ENCODE results near the gene IMMP2L. TPM values are rescaled to one million over a fixed set of nuclear protein-coding genes. Genes with fewer than 3 reads are reported as not detected.

IMMP2L gene
- total RNA-seq, 1 experiment from 2014 or later = 17.2 TPM

GRCh38 chr7:110786328-110786965 lies 775.8 kb downstream of the IMMP2L start:
- H4K20me1 ChIP-seq (ENCODE audit: insufficient read depth, low read depth, low read length) = no peaks in the 10 kb centered on the region
- no peak overlapping the region for H3K9ac ChIP-seq (ENCODE audit: low read length)
- H3K27ac ChIP-seq (ENCODE audit: low read length) = no peak overlapping the region
- no peak overlapping the region for H2AFZ ChIP-seq (ENCODE audit: low read length)
- DNase-seq = no peak
- H3K36me3 ChIP-seq (ENCODE audit: insufficient read depth, low read length) = no peaks in the 10 kb centered on the region
- H3K27me3 ChIP-seq (ENCODE audit: low read length) = no peaks in the 10 kb centered on the region
- no peak overlapping the region for H3K4me2 ChIP-seq (ENCODE audit: low read depth, low read length, poor library complexity, severe bottlenecking)
- H3K4me1 ChIP-seq (ENCODE audit: low read length) = no peaks in the 10 kb centered on the region
- H3K79me2 ChIP-seq (ENCODE audit: low read length) = no peaks in the 10 kb centered on the region
- H3K9me2 ChIP-seq (replicated peaks; ENCODE audit: insufficient read depth, low read length) = no peaks in the 10 kb centered on the region
- H3K4me3 ChIP-seq (ENCODE audit: low read length) = no peak overlapping the region
- H3K9me3 ChIP-seq (ENCODE audit: low read length) = peaks cover 7% of the 10 kb centered on the region

DNA sequence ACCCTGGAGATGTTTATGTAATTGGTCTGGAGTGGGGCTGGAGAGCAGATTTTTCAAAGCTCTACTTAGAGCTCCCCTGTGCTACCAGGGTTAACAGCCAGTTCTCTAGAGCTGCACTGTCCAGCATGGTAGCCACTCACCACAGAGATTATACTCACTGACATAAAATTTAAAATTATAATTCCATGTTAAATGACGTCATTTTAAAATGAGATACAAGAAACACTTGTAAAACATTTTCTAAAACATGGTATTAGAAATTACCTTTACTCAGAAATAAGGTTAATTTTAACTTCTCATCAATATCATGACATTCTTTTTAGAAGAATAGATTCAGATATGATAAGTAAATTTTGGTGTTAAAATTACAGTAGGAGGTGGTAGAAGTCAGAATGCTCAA lies 777.5 kb downstream of the IMMP2L start:
- no peak overlapping the region for H3K9ac ChIP-seq (ENCODE audit: low read length)
- H3K27me3 ChIP-seq (ENCODE audit: low read length) = no peaks in the 10 kb centered on the region
- DNase-seq = no peak
- no peaks in the 10 kb centered on the region for H3K36me3 ChIP-seq (ENCODE audit: insufficient read depth, low read length)
- H3K4me2 ChIP-seq (ENCODE audit: low read depth, low read length, poor library complexity, severe bottlenecking) = no peak overlapping the region
- H3K9me2 ChIP-seq (replicated peaks; ENCODE audit: insufficient read depth, low read length) = no peaks in the 10 kb centered on the region
- H3K79me2 ChIP-seq (ENCODE audit: low read length) = no peaks in the 10 kb centered on the region
- H2AFZ ChIP-seq (ENCODE audit: low read length) = no peak overlapping the region
- H4K20me1 ChIP-seq (ENCODE audit: insufficient read depth, low read depth, low read length) = no peaks in the 10 kb centered on the region
- H3K4me3 ChIP-seq (ENCODE audit: low read length) = no peak overlapping the region
- no peak overlapping the region for H3K27ac ChIP-seq (ENCODE audit: low read length)
- no peaks in the 10 kb centered on the region for H3K4me1 ChIP-seq (ENCODE audit: low read length)
- H3K9me3 ChIP-seq (ENCODE audit: low read length) = peaks cover 6% of the 10 kb centered on the region

DNA sequence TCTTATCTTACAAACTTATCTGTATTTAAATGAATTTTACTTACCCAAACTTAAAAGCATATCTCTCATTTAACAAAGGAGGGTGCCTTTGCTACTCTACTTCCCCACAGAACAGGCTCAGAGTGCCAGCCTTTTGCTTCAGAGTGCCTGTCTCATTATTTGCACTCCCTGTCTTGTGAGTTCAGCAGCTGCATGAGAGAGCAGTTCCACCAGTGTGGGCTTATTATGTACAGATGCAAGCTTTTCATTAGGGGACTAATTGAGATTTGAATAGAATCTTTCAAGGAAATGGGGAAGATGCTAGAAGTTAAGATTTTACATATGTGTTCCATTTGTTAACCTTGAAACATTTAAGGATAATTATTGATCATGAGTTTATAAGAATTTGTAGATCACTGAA lies 781.6 kb downstream of the IMMP2L start:
- no peak for DNase-seq
- Histone ChIP-seq H4K20me1 (ENCODE audit: insufficient read depth, low read depth, low read length) (no peaks in the 10 kb centered on the region), H3K4me1 (ENCODE audit: low read length) (no peaks in the 10 kb centered on the region), H3K9me3 (ENCODE audit: low read length) (peaks cover 25% of the 10 kb centered on the region), H3K9me2 (replicated peaks; ENCODE audit: insufficient read depth, low read length) (no peaks in the 10 kb centered on the region), H2AFZ (ENCODE audit: low read length) (no peak overlapping the region), H3K9ac (ENCODE audit: low read length) (no peak overlapping the region), H3K27ac (ENCODE audit: low read length) (no peak overlapping the region), H3K4me2 (ENCODE audit: low read depth, low read length, poor library complexity, severe bottlenecking) (no peak overlapping the region), H3K79me2 (ENCODE audit: low read length) (no peaks in the 10 kb centered on the region), H3K27me3 (ENCODE audit: low read length) (no peaks in the 10 kb centered on the region), H3K36me3 (ENCODE audit: insufficient read depth, low read length) (no peaks in the 10 kb centered on the region), H3K4me3 (ENCODE audit: low read length) (no peak overlapping the region)

DNA sequence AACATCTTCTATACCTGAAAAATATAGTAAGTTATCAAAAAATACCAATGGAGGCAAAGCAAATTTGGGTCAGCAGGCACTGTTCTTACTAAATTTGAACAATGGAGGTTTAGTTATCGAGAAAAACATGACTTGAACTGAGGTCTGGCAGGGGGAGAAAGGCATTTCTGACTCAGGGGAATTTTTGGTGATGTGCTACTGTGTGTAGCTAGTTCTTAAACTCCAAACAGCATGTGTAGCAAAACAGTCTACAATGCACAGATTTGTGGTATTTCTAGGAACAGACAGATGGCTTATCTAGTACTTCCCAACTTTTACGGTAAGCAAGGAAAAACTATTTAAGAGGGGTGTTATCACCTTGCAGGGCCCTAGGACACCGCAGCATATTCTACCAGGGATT lies 783.0 kb downstream of the IMMP2L start:
- H3K4me3 ChIP-seq (ENCODE audit: low read length) = no peak overlapping the region
- no peaks in the 10 kb centered on the region for H3K27me3 ChIP-seq (ENCODE audit: low read length)
- no peak overlapping the region for H3K4me2 ChIP-seq (ENCODE audit: low read depth, low read length, poor library complexity, severe bottlenecking)
- H3K79me2 ChIP-seq (ENCODE audit: low read length) = no peaks in the 10 kb centered on the region
- no peak for DNase-seq
- peaks cover 3% of the 10 kb centered on the region; the same call in 1 of the 2 replicates for H3K9me2 ChIP-seq (replicated peaks; ENCODE audit: insufficient read depth, low read length)
- no peak overlapping the region for H3K27ac ChIP-seq (ENCODE audit: low read length)
- no peaks in the 10 kb centered on the region for H3K36me3 ChIP-seq (ENCODE audit: insufficient read depth, low read length)
- H3K9me3 ChIP-seq (ENCODE audit: low read length) = peaks cover 28% of the 10 kb centered on the region
- H3K4me1 ChIP-seq (ENCODE audit: low read length) = no peaks in the 10 kb centered on the region
- no peaks in the 10 kb centered on the region for H4K20me1 ChIP-seq (ENCODE audit: insufficient read depth, low read depth, low read length)
- no peak overlapping the region for H2AFZ ChIP-seq (ENCODE audit: low read length)
- H3K9ac ChIP-seq (ENCODE audit: low read length) = no peak overlapping the region

DNA sequence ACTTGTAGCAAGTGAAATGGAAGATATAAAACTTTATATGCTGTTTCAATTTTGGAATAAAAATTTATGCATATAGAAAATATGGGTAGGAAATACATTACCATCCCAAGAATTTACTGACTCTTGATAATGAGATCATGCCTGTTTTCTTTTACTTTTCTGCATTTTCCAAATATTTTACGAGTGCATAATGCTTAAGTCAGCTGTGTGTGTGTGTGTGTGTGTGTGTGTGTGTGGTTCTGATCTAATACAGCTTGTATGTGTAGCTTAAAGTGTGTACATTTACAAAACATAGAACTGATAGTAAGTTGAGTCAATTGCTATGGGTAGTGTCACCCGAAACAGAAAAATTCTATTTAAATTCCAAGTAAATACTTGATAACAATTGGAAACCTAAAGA lies 787.2 kb downstream of the IMMP2L start:
- no peaks in the 10 kb centered on the region for H3K36me3 ChIP-seq (ENCODE audit: insufficient read depth, low read length)
- H3K4me1 ChIP-seq (ENCODE audit: low read length) = no peaks in the 10 kb centered on the region

DNA sequence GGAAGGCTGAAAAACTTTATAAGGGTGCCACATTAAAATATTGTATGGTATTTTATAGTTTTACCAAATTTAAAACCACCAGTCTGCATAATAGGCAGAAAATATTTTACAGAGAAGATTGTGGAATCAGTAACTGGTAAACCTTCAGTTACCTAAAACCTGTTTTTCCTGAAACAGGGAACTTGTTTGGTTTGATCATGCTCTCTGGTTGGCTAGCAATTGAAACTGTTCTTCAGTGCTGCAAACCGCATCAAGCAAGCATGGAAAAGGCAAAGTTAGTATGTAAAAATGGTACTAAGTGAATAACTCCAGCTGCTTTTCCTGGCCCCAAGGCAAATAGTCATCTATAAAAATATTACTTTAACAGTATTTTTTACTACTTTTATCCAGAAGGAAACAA lies 788.2 kb downstream of the IMMP2L start:
- H3K4me3 ChIP-seq (ENCODE audit: low read length) = no peak overlapping the region
- H3K9me2 ChIP-seq (replicated peaks; ENCODE audit: insufficient read depth, low read length) = peaks cover 3% of the 10 kb centered on the region; the same call in 1 of the 2 replicates
- H3K9me3 ChIP-seq (ENCODE audit: low read length) = peaks cover 30% of the 10 kb centered on the region
- H3K4me2 ChIP-seq (ENCODE audit: low read depth, low read length, poor library complexity, severe bottlenecking) = no peak overlapping the region
- no peaks in the 10 kb centered on the region for H3K79me2 ChIP-seq (ENCODE audit: low read length)
- no peak overlapping the region for H2AFZ ChIP-seq (ENCODE audit: low read length)
- no peak overlapping the region for H3K27ac ChIP-seq (ENCODE audit: low read length)
- no peak for DNase-seq
- no peaks in the 10 kb centered on the region for H4K20me1 ChIP-seq (ENCODE audit: insufficient read depth, low read depth, low read length)
- no peak overlapping the region for H3K9ac ChIP-seq (ENCODE audit: low read length)
- no peaks in the 10 kb centered on the region for H3K4me1 ChIP-seq (ENCODE audit: low read length)
- no peaks in the 10 kb centered on the region for H3K27me3 ChIP-seq (ENCODE audit: low read length)
- H3K36me3 ChIP-seq (ENCODE audit: insufficient read depth, low read length) = no peaks in the 10 kb centered on the region

More for the DNA sequence above, 787.2 kb downstream of the IMMP2L start:
- Histone ChIP-seq H3K4me3 (ENCODE audit: low read length) (no peak overlapping the region), H3K9me3 (ENCODE audit: low read length) (peaks cover 27% of the 10 kb centered on the region), H3K4me2 (ENCODE audit: low read depth, low read length, poor library complexity, severe bottlenecking) (no peak overlapping the region), H4K20me1 (ENCODE audit: insufficient read depth, low read depth, low read length) (no peaks in the 10 kb centered on the region), H3K27me3 (ENCODE audit: low read length) (no peaks in the 10 kb centered on the region), H3K27ac (ENCODE audit: low read length) (no peak overlapping the region), H3K9ac (ENCODE audit: low read length) (no peak overlapping the region), H3K9me2 (replicated peaks; ENCODE audit: insufficient read depth, low read length) (peaks cover 3% of the 10 kb centered on the region; the same call in 1 of the 2 replicates), H3K79me2 (ENCODE audit: low read length) (no peaks in the 10 kb centered on the region), H2AFZ (ENCODE audit: low read length) (no peak overlapping the region)
- no peak for DNase-seq

DNA sequence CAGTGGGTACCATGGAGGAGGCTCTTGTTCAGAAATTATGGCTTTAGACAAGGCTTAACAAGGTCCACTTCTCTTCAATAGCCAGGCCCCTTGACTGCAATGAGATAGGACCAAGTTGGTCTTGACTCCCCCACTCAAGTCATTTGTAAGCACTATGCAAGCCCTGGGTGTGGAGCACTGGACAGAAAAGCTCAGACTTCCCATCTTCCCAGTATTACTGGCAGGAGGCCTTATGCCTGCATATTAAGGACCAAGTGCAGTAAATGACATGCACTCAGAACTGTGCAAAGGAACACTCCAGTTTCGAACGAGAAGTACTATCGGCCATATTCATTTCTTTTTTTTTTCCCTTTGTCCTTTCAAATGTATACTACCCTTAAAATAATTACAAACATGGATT lies 789.7 kb downstream of the IMMP2L start:
- H3K36me3 ChIP-seq (ENCODE audit: insufficient read depth, low read length) = no peaks in the 10 kb centered on the region
- no peak overlapping the region for H3K27ac ChIP-seq (ENCODE audit: low read length)
- DNase-seq = no peak
- H3K4me2 ChIP-seq (ENCODE audit: low read depth, low read length, poor library complexity, severe bottlenecking) = no peak overlapping the region
- H3K4me3 ChIP-seq (ENCODE audit: low read length) = no peak overlapping the region
- no peak overlapping the region for H2AFZ ChIP-seq (ENCODE audit: low read length)
- peaks cover 22% of the 10 kb centered on the region for H3K9me3 ChIP-seq (ENCODE audit: low read length)
- H4K20me1 ChIP-seq (ENCODE audit: insufficient read depth, low read depth, low read length) = no peaks in the 10 kb centered on the region
- no peaks in the 10 kb centered on the region for H3K27me3 ChIP-seq (ENCODE audit: low read length)
- no peak overlapping the region for H3K9ac ChIP-seq (ENCODE audit: low read length)
- no peaks in the 10 kb centered on the region for H3K4me1 ChIP-seq (ENCODE audit: low read length)
- H3K79me2 ChIP-seq (ENCODE audit: low read length) = no peaks in the 10 kb centered on the region
- H3K9me2 ChIP-seq (replicated peaks; ENCODE audit: insufficient read depth, low read length) = peaks cover 3% of the 10 kb centered on the region; the same call in 1 of the 2 replicates

GRCh38 chr7:110771717-110772116 lies 790.6 kb downstream of the IMMP2L start:
- peaks cover 3% of the 10 kb centered on the region; the same call in 1 of the 2 replicates for H3K9me2 ChIP-seq (replicated peaks; ENCODE audit: insufficient read depth, low read length)
- H3K79me2 ChIP-seq (ENCODE audit: low read length) = no peaks in the 10 kb centered on the region
- H3K4me2 ChIP-seq (ENCODE audit: low read depth, low read length, poor library complexity, severe bottlenecking) = no peak overlapping the region
- no peaks in the 10 kb centered on the region for H3K4me1 ChIP-seq (ENCODE audit: low read length)
- no peak overlapping the region for H3K9ac ChIP-seq (ENCODE audit: low read length)
- H3K27me3 ChIP-seq (ENCODE audit: low read length) = no peaks in the 10 kb centered on the region
- H3K4me3 ChIP-seq (ENCODE audit: low read length) = no peak overlapping the region
- no peak overlapping the region for H2AFZ ChIP-seq (ENCODE audit: low read length)
- H3K27ac ChIP-seq (ENCODE audit: low read length) = no peak overlapping the region
- DNase-seq = no peak
- peaks cover 19% of the 10 kb centered on the region for H3K9me3 ChIP-seq (ENCODE audit: low read length)
- no peaks in the 10 kb centered on the region for H4K20me1 ChIP-seq (ENCODE audit: insufficient read depth, low read depth, low read length)
- H3K36me3 ChIP-seq (ENCODE audit: insufficient read depth, low read length) = no peaks in the 10 kb centered on the region

Measured in Karpas-422 (cell line).